SK-N-SH (cell line): Measurements from ENCODE around the gene SLC36A4. TPM values are rescaled to one million over a fixed set of nuclear protein-coding genes. Genes with fewer than 3 reads are reported as not detected.

Experiments
- polyA plus RNA-seq, 3 experiments: library from polyadenylated mRNA; depleted of rRNA; stranded (reverse); fragments of >200 nt; gene quantifications; 2 replicates each; pipeline ENCODE4 v1.2.3, GENCODE V29; 2012
- small RNA-seq, 7 experiments: library from RNA; depleted of rRNA; stranded (forward); fragments of <200 nt; gene quantifications; one replicate each; pipeline ENCODE3, GENCODE V24; 2012
- TF ChIP-seq, protein P1 (sequence below): IDR thresholded peaks from 2 replicates; pipeline ENCODE4 v1.4.0; 2012; ENCODE audit warnings: low read depth, borderline replicate concordance

SLC36A4 gene
- polyA plus RNA-seq, 1 of the 3 experiments (the other 2 are of a cell fraction): 9.7 TPM

- TF ChIP-seq, protein P1, sequence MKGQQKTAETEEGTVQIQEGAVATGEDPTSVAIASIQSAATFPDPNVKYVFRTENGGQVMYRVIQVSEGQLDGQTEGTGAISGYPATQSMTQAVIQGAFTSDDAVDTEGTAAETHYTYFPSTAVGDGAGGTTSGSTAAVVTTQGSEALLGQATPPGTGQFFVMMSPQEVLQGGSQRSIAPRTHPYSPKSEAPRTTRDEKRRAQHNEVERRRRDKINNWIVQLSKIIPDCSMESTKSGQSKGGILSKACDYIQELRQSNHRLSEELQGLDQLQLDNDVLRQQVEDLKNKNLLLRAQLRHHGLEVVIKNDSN: no peak
Observed at GRCh38 chr11:93099806-93100205, 98.0 kb downstream of the SLC36A4 start (continued).

Small RNAs within 50 kb of the gene (small RNA-seq; reads per million reads assigned to genes)
- gene AP003072.1: 0 reads per million in 7 experiments

Other genes starting within 250 kb of the SLC36A4 start
- gene MTNR1B, start 228.3 kb downstream of the SLC36A4 start, polyA plus RNA-seq (2012; rRNA removed): not detected in 2 replicates
- gene DEUP1, start 132.8 kb upstream of the SLC36A4 start, polyA plus RNA-seq (2012; rRNA removed): not detected in 2 replicates